CD4-positive, alpha-beta T cell treated with Interleukin-12 subunit alpha and Interleukin-12 subunit beta, for 1 hour (primary cell): ENCODE results near the gene GPI.
"Not testable (repeated sequence)": the region's sequence is repeated elsewhere in the genome, so short reads cannot be mapped to it uniquely, and the experiment has no call there.

Experiments used
- DNase-seq: peaks from one replicate; pipeline ENCODE4 v3.0.0-alpha.2; 2020

The GPI gene

GRCh38 chr19:34370117-34370516 is 5.1 kb downstream of the GPI start:
- no peak for DNase-seq

GRCh38 chr19:34370983-34371382 is 6.0 kb downstream of the GPI start:
- no peak for DNase-seq

GRCh38 chr19:34373601-34374288 is 8.7 kb downstream of the GPI start:
- DNase-seq: no peak

GRCh38 chr19:34375598-34375997 is 10.6 kb downstream of the GPI start:
- no peak for DNase-seq

- no peak for DNase-seq
Measured at GRCh38 chr19:34380639-34381241, 15.7 kb downstream of the GPI start.

GRCh38 chr19:34381399-34382251 is 16.6 kb downstream of the GPI start:
- no peak for DNase-seq

GRCh38 chr19:34382471-34382870 is 17.5 kb downstream of the GPI start:
- DNase-seq: no peak

- DNase-seq: no peak
Measured at GRCh38 chr19:34383599-34383998, 18.6 kb downstream of the GPI start.

- DNase-seq: no peak
Measured at GRCh38 chr19:34386645-34387445, 21.8 kb downstream of the GPI start.

- no peak for DNase-seq
Measured at GRCh38 chr19:34387446-34387810, 22.4 kb downstream of the GPI start.

- DNase-seq: not testable (repeated sequence)
Measured at GRCh38 chr19:34388745-34389144, 23.7 kb downstream of the GPI start.

GRCh38 chr19:34391813-34392212 is 26.8 kb downstream of the GPI start:
- no peak for DNase-seq

GRCh38 chr19:34393031-34393430 is 28.0 kb downstream of the GPI start:
- DNase-seq: no peak

- DNase-seq: no peak
Measured at GRCh38 chr19:34393629-34394028, 28.6 kb downstream of the GPI start.

GRCh38 chr19:34397853-34398252 is 32.9 kb downstream of the GPI start:
- DNase-seq: no peak

GRCh38 chr19:34399886-34400285 is 34.9 kb downstream of the GPI start:
- no peak for DNase-seq

GRCh38 chr19:34400844-34401243 is 35.8 kb downstream of the GPI start:
- not testable (repeated sequence) for DNase-seq

GRCh38 chr19:34402074-34402600 is 37.1 kb downstream of the GPI start:
- DNase-seq: no peak

- DNase-seq: no peak
Measured at GRCh38 chr19:34403784-34404108, 38.8 kb downstream of the GPI start.

- DNase-seq: peak; percentile 93
Measured at GRCh38 chr19:34404109-34404909, 39.3 kb downstream of the GPI start, which contains the start of gene PDCD2L. Gene PDCD2L (plus strand): TSS chr19:34404399. CDS start chr19:34404431, 32 bp downstream.

GRCh38 chr19:34405892-34406660 is 41.1 kb downstream of the GPI start:
- DNase-seq: no peak
